Astrocyte of the cerebellum (primary cell): ENCODE results near the gene MDP1.
"Not testable (repeated sequence)": the region's sequence is repeated elsewhere in the genome, so short reads cannot be mapped to it uniquely, and the experiment has no call there.

Experiments
- DNase-seq: peaks from one replicate; pipeline ENCODE4 v3.0.0-alpha.2; 2011; ENCODE audit warnings: low read depth
- H3K4me3 ChIP-seq: 2 replicates; pipeline ENCODE4 v1.5.1; 2011; ENCODE audit warnings: mild to moderate bottlenecking, low read depth, low read length, moderate library complexity
- CTCF ChIP-seq: IDR thresholded peaks from 2 replicates; pipeline ENCODE4 v1.5.1; 2012; ENCODE audit warnings: low read length, low read depth, moderate library complexity, mild to moderate bottlenecking; ENCODE audit errors: missing control alignments
- in situ Hi-C: cut with HindIII; loops from 2 replicates; pipeline ENCODE4 v1.10.0; 2017; ENCODE audit warnings: low sequenced_read_pairs

Gene MDP1

GRCh38 chr14:24206260-24207103 lies 9.4 kb downstream of the MDP1 start:
- DNase-seq: no peak
- no peak overlapping the region for H3K4me3 ChIP-seq
- no peak for TF ChIP-seq CTCF
- in situ Hi-C loops: loop anchor here (10.0 kb wide), 1 partner anchor 228 kb away; no protein-coding TSS in a partner anchor

- DNase-seq: no peak
- no peak overlapping the region for H3K4me3 ChIP-seq
- TF ChIP-seq CTCF: no peak
- in situ Hi-C loops: loop anchor here (10.0 kb wide), 1 partner anchor 230 kb away; no protein-coding TSS in a partner anchor
These were observed 11.4 kb downstream of the MDP1 start for GRCh38 chr14:24204163-24205146.

GRCh38 chr14:24203249-24203886 lies 12.5 kb downstream of the MDP1 start:
- not testable (repeated sequence) for H3K4me3 ChIP-seq, DNase-seq
- in situ Hi-C loops: loop anchor here (10.0 kb wide), 1 partner anchor 231 kb away; no protein-coding TSS in a partner anchor

- H3K4me3 ChIP-seq, DNase-seq: not testable (repeated sequence)
- in situ Hi-C loops: loop anchor here (10.0 kb wide), 1 partner anchor 232 kb away; no protein-coding TSS in a partner anchor
These were observed 13.3 kb downstream of the MDP1 start for GRCh38 chr14:24202538-24202937.

- H3K4me3 ChIP-seq: no peak overlapping the region
- DNase-seq: no peak
- no peak for TF ChIP-seq CTCF
- in situ Hi-C loops: no loop called here
These were observed 16.9 kb downstream of the MDP1 start for GRCh38 chr14:24198814-24199524.

- no peak overlapping the region for H3K4me3 ChIP-seq
- in situ Hi-C loops: no loop called here
These were observed 18.8 kb downstream of the MDP1 start for GRCh38 chr14:24197056-24197450.

More at GRCh38 chr14:24197056-24197450, 18.8 kb downstream of the MDP1 start:
- no peak for DNase-seq
- TF ChIP-seq CTCF: no peak
